K562 (cell line): Measurements from ENCODE around the gene RABL6. TPM values are rescaled to one million over a fixed set of nuclear protein-coding genes. Genes with fewer than 3 reads are reported as not detected.

ENCODE experiments used
- ATAC-seq: fragments of 200-7000 bp; cut with Tn5 transposase; 3 replicates; pipeline ENCODE4 v1.9.1; 2020; ENCODE audit warnings: moderate library complexity
- BruUV-seq: library from RNA; stranded (reverse); fragments of 400-500 nt; replicated peaks from 2 replicates; lab custom pipeline; 2021; lab: Mats Ljungman, UMichigan
- CTCF ChIA-PET: fragments of 300-600 bp; formaldehyde crosslinking; extraction: SDS; loops from one replicate; lab custom pipeline; 2021; ENCODE audit warnings: low intra/inter-chr PET ratio; lab: Yijun Ruan, JAX
- POLR2A ChIA-PET: fragments of 300-600, 350-650 bp; sonication (Branson Sonifier 250); formaldehyde crosslinking; extraction: SDS; loops from one replicate; lab custom pipeline; 2021; ENCODE audit warnings: antibody characterized with exemption, inconsistent platforms; lab: Yijun Ruan, JAX
- DNase-seq, 4 experiments: peaks; one replicate each; pipeline versions ENCODE4 v3.0.0 to v3.0.0-alpha.2; 2011 to 2018; ENCODE audit warnings: low spot score in 3 of 4, mixed read lengths in 3 of 4; ENCODE audit errors: extremely low read depth in 1 of 4
- FAIRE-seq: peaks from 2 replicates; lab custom pipeline; 2011; peaks lifted over from hg19 to GRCh38; lab: Jason Lieb, UNC
- H2AFZ ChIP-seq: 2 replicates; pipeline ENCODE4 v1.6.0; 2011; ENCODE audit warnings: low read depth, low read length, control low read depth, inconsistent platforms
- H3K27ac ChIP-seq: fragments of 200-600 bp; 3 replicates; pipeline ENCODE4 v1.8.0; 2011; ENCODE audit warnings: low read depth, mild to moderate bottlenecking, control low read depth, inconsistent platforms, low read length, moderate library complexity, mixed read lengths; ENCODE audit errors: extremely low read depth
- H3K27me3 ChIP-seq, 2 experiments: fragments of 300-600 bp in 1 of 2; 2 replicates in 1 of 2; 3 replicates in 1 of 2; pipeline versions ENCODE4 v1.6.0 to v1.8.0; 2011; ENCODE audit warnings: inconsistent platforms in 2 of 2, low read length in 2 of 2, mild to moderate bottlenecking in 1 of 2, mixed read lengths in 1 of 2, moderate library complexity in 1 of 2; ENCODE audit not compliant: control insufficient read depth in 2 of 2, insufficient read depth in 2 of 2
- H3K36me3 ChIP-seq: fragments of 300-600 bp; 3 replicates; pipeline ENCODE4 v1.8.0; 2011; ENCODE audit warnings: mild to moderate bottlenecking, low read length, inconsistent platforms; ENCODE audit not compliant: control insufficient read depth, insufficient read depth
- H3K4me1 ChIP-seq, 2 experiments: fragments of 200-600 bp in 1 of 2; replicated peaks in 1 of 2; 2 replicates in 1 of 2; 3 replicates in 1 of 2; pipeline versions ENCODE4 v1.5.1 to v1.8.0; 2011; ENCODE audit warnings: inconsistent platforms in 2 of 2, low read length in 2 of 2, mild to moderate bottlenecking in 1 of 2, mixed read lengths in 1 of 2, moderate library complexity in 1 of 2; ENCODE audit not compliant: control insufficient read depth in 2 of 2, insufficient read depth in 2 of 2
- H3K4me2 ChIP-seq: 2 replicates; pipeline ENCODE4 v1.6.1; 2011; ENCODE audit warnings: low read length, control low read depth, inconsistent platforms, mixed read lengths; ENCODE audit not compliant: insufficient read depth
- H3K4me3 ChIP-seq: fragments of 200-600 bp; sonication (generic), shearing (Covaris generic); 2 replicates; pipeline ENCODE4 v1.5.1; 2016; ENCODE audit warnings: control low read depth, inconsistent platforms
- H3K79me2 ChIP-seq: fragments of 200-600 bp; 3 replicates; pipeline ENCODE4 v1.8.0; 2011; ENCODE audit warnings: low read length, inconsistent platforms; ENCODE audit not compliant: control insufficient read depth, insufficient read depth
- H3K9ac ChIP-seq, 2 experiments: 2 replicates each; pipeline versions ENCODE4 v1.6.0 to v1.6.1; 2011; ENCODE audit warnings: low read depth in 2 of 2, low read length in 2 of 2, control low read depth in 1 of 2, inconsistent platforms in 1 of 2, mild to moderate bottlenecking in 1 of 2, mixed read lengths in 1 of 2; ENCODE audit not compliant: insufficient read depth in 1 of 2
- H3K9me1 ChIP-seq: one replicate; pipeline ENCODE4 v1.6.0; 2011; ENCODE audit warnings: inconsistent platforms, mild to moderate bottlenecking, low read length, moderate library complexity; ENCODE audit not compliant: control insufficient read depth, insufficient read depth
- H3K9me3 ChIP-seq: replicated peaks from 2 replicates; pipeline ENCODE4 v1.5.1; 2011; ENCODE audit warnings: low read depth, low read length, inconsistent platforms; ENCODE audit not compliant: control insufficient read depth, insufficient read depth
- H4K20me1 ChIP-seq: replicated peaks from 2 replicates; pipeline ENCODE4 v1.6.1; 2011; ENCODE audit warnings: low read length, inconsistent platforms, mixed read lengths; ENCODE audit not compliant: control insufficient read depth, insufficient read depth
- ARNT ChIP-seq, 2 experiments: fragments of 450-650 bp; IDR thresholded peaks; 2 replicates each; pipeline ENCODE4 v1.6.1; 2016; ENCODE audit warnings: mild to moderate bottlenecking in 1 of 2
- CBX1 ChIP-seq: sonication (generic); IDR thresholded peaks from 2 replicates; pipeline ENCODE4 v1.6.1; 2016; ENCODE audit warnings: antibody characterized with exemption, low read depth, mild to moderate bottlenecking
- ERF ChIP-seq: fragments of 450-650 bp; formaldehyde crosslinking; IDR thresholded peaks from 2 replicates; pipeline ENCODE4 v1.4.0; 2020; ENCODE audit warnings: mild to moderate bottlenecking, mixed read lengths
- HCFC1 ChIP-seq: IDR thresholded peaks from 2 replicates; pipeline ENCODE4 v1.6.1; 2012; ENCODE audit warnings: low read depth, low read length, improper control_type of control experiment
- NFIC ChIP-seq: fragments of 450-650 bp; IDR thresholded peaks from 2 replicates; pipeline ENCODE4 v1.6.1; 2017; ENCODE audit warnings: mild to moderate bottlenecking, inconsistent platforms
- PRMT5 ChIP-seq: sonication (generic); formaldehyde crosslinking; IDR thresholded peaks from 2 replicates; pipeline ENCODE4 v1.5.0; 2020; ENCODE audit warnings: missing genetic modification reagents
- SAFB ChIP-seq: fragments of 200-400 bp; formaldehyde crosslinking; IDR thresholded peaks from 2 replicates; pipeline ENCODE4 v1.6.1; 2017; ENCODE audit warnings: low read depth, low read length, borderline replicate concordance
- SAFB2 ChIP-seq: fragments of 200-400 bp; formaldehyde crosslinking; IDR thresholded peaks from 2 replicates; pipeline ENCODE4 v1.6.1; 2018; ENCODE audit warnings: borderline replicate concordance, low read length, low read depth, moderate library complexity; ENCODE audit not compliant: severe bottlenecking
- SP2 ChIP-seq: IDR thresholded peaks from 2 replicates; pipeline ENCODE4 v1.6.1; 2011; ENCODE audit warnings: mild to moderate bottlenecking, low read depth, low read length, moderate library complexity; ENCODE audit not compliant: poor library complexity, severe bottlenecking; ENCODE audit errors: extremely low read depth
- XRCC5 ChIP-seq: fragments of 200-400 bp; formaldehyde crosslinking; IDR thresholded peaks from 2 replicates; pipeline ENCODE4 v1.6.1; 2017; ENCODE audit warnings: low read depth, mild to moderate bottlenecking, low read length
- ZNF311 ChIP-seq: fragments of 250-450 bp; sonication (Bioruptor Pico); IDR thresholded peaks from 2 replicates; pipeline ENCODE4 v1.4.0; 2020; ENCODE audit warnings: mild to moderate bottlenecking, moderate library complexity
- ZNF316 ChIP-seq: fragments of 450-650 bp; IDR thresholded peaks from 2 replicates; pipeline ENCODE4 v1.6.1; 2016
- ZNF707 ChIP-seq: fragments of 250-450 bp; sonication (Bioruptor Pico); conservative IDR thresholded peaks from 2 replicates; pipeline ENCODE4 v1.8.0; 2022; ENCODE audit warnings: inconsistent platforms, mild to moderate bottlenecking, moderate library complexity
- ZNF740 ChIP-seq, 3 experiments: fragments of 200-800 bp in 1 of 3; sonication (Bioruptor generic) in 1 of 3; sonication (generic) in 1 of 3; formaldehyde crosslinking in 1 of 3; IDR thresholded peaks; 2 replicates each; pipeline versions ENCODE4 v1.6.1 to v1.8.0; 2016 to 2022; ENCODE audit warnings: mild to moderate bottlenecking in 2 of 3, missing compliant biosample characterization in 2 of 3, missing genetic modification characterization in 2 of 3, missing genetic modification reagents in 1 of 3
- whole genome bisulfite sequencing: fragments of 100-300 bp; shearing (Covaris generic); methylation state at CpG from one replicate; pipeline ENCODE4 v1.1.6; 2016; ENCODE audit warnings: low coverage, mixed read lengths; ENCODE audit not compliant: insufficient coverage; ENCODE audit errors: missing lambda C conversion rate; 5-methylcytosine and 5-hydroxymethylcytosine counted together
- in situ Hi-C: fragments of 300-500 bp; cut with MboI; formaldehyde crosslinking; loops from 4 replicates; pipeline ENCODE4 v1.15.0; 2018; ENCODE audit warnings: inconsistent platforms, mixed read lengths
- intact Hi-C: fragments of 100-400 bp; cut with micrococcal nuclease; formaldehyde crosslinking; loops from 2 replicates; pipeline ENCODE4 v1.14.2; 2022
- polyA plus RNA-seq, 8 experiments: library from polyadenylated mRNA; depleted of rRNA in 4 of 8; stranded (reverse) in 5 of 8; unstranded in 3 of 8; fragments of >200 nt; fragmentation: Nextera tagmentation in 2 of 8; fragmentation: Illumina TruSeq in 1 of 8; extraction: Ambion mirVana in 2 of 8; extraction: Trizol in 1 of 8; gene quantifications; 2 replicates each; pipeline versions ENCODE4 v1.2.1 to v1.2.3, GENCODE V29; 2011 to 2014; ENCODE audit warnings: inconsistent platforms in 1 of 8, missing spikeins in 1 of 8
- total RNA-seq, 7 experiments: library from RNA; depleted of rRNA in 6 of 7; stranded (reverse); fragments of >200 nt in 6 of 7; fragmentation: Illumina TruSeq in 2 of 7; extraction: Trizol in 2 of 7; gene quantifications; 2 replicates each; pipeline versions ENCODE4 v1.2.1 to v1.2.3, GENCODE V29; 2011 to 2021; ENCODE audit warnings: low replicate concordance in 1 of 7

RABL6 gene
- total and polyA plus RNA-seq, 9 of the 15 experiments (the other 6 are each of a cell fraction or from before 2014, with no cell fraction given), result 5.6 to 181 (median 84.5) TPM

DNA sequence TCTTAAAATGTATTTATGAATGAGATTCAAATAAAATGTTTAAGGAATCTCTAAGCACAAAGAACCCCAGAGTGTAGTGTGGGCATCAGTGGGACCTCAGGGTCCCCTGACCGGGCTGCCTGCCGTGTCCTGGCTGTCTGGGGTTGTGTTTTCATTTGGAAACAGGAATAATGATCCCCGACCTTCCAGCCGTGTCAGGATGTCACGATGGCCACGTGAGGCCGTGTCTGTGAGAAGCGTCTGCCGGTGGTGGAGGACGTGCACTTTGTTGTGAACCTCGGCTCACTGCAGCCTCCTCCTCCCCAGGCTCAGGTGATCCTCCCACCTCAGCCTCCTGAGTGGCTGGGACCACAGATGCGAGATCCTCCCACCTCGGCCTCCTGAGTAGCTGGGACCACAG, 82.9 kb downstream of the RABL6 start:
- 0 out of 4 replicates have a peak overlapping the region, but pooled peaks of 1 of the 2 experiments have one; percentile 10 for H3K9ac ChIP-seq
- H3K27me3 ChIP-seq, result no peaks in the 10 kb centered on the region
- in situ Hi-C loops, result no loop called here
- H3K4me2 ChIP-seq, result no peak overlapping the region
- POLR2A ChIA-PET, result interaction anchor here (0.6 kb wide), 1 partner anchor 30 kb away, joined by 4 read pairs; no protein-coding TSS in a partner anchor
- H3K36me3 ChIP-seq, result peaks cover 59% of the 10 kb centered on the region; the same call in 2 of the 3 replicates
- ATAC-seq (no peak), FAIRE-seq (no peak), DNase-seq (no peak)
- H4K20me1 ChIP-seq, result 0 out of 2 replicates have a peak, but pooled peaks cover 18% of the 10 kb centered on the region
- no peak overlapping the region for H3K4me3 ChIP-seq
- CTCF ChIA-PET, result no interaction called here
- peaks cover 94% of the 10 kb centered on the region for H3K79me2 ChIP-seq
- BruUV-seq, result no TSS peak
- H2AFZ ChIP-seq, result no peak overlapping the region
- 82% methylated on average over 12 of the region's 13 CpGs for WGBS
- H3K9me1 ChIP-seq, result peaks cover 3% of the 10 kb centered on the region
- no peak overlapping the region for H3K27ac ChIP-seq
- peaks cover 6 to 40% of the 10 kb centered on the region in 2 experiments; a peak in 4 of 5 replicates for H3K4me1 ChIP-seq
- H3K9me3 ChIP-seq, result no peaks in the 10 kb centered on the region; the same call in 1 of the 2 replicates
- intact Hi-C loops, result no loop called here
- TF ChIP-seq HCFC1 (no peak), SAFB2 (no peak), ZNF740 (CRISPR knock-in tag; IDR thresholded peaks at IDR 0.05) (no peak), ZNF740 (tag; IDR thresholded peaks at IDR 0.05) (no peak), CBX1 (no peak), ZNF311 (no peak), ARNT (IDR thresholded peaks at IDR 0.05) (no peak), ERF (CRISPR knock-in tag) (no peak), NFIC (no peak), ZNF316 (no peak), ZNF707 (CRISPR knock-in tag) (no peak), SAFB (no peak), PRMT5 (no peak), SP2 (no peak), XRCC5 (no peak)
